Kidney glomerular epithelial cell (primary cell): Measurements from ENCODE around the gene HSD17B7.

Source experiments
- DNase-seq: peaks from one replicate; lab custom pipeline; 2025; lab: John Stamatoyannopoulos, UW

Gene HSD17B7

GRCh38 chr1:162857850-162858249, 67.3 kb downstream of the HSD17B7 start:
- peak; percentile 59 for DNase-seq

GRCh38 chr1:162859191-162859590, 68.7 kb downstream of the HSD17B7 start:
- DNase-seq: no peak

DNA sequence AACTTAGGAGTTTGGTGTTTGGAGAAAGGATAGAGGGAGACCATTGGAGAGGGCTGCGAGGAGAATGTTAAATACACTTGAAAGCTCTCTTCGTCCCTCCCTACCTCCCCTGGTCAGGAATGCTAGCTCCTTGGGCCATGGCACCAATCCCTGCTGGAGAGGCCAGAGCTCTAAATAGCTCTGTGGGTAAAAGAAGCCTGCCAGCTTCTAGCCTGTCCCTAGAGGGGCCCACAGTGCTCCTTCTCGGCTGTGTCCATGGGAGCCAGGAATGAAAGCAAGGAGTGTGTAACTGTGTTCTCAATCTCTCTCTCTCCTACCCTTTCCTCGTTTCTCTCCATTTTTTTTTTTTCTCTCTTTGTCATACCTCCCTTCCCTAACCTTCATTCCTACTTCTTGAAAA, 70.6 kb downstream of the HSD17B7 start, which contains the start of gene CCDC190:
Gene CCDC190, minus strand, starts transcription at position 75 of the 400 bp plus-strand sequence. CDS start 1,529 bp downstream, outside the sequence.
- DNase-seq: no peak

DNA sequence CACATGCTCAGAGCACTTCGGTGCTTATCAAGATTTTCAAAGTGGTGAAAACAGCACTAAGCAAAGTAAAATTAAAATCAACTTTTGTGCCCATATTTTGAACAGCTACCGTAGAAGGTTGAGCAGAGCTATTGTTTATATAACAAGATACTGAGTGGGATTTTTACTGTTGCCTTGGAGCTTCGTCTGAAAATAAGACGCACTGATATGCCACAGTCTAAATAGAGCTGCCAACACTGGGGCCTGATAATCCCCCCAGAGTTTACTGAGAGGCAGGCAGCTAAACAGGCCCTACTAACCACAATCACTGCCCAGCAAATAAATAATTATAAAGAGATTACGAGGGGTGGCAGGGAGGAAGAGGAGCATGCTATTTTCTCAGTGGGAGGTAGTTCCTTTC, 71.1 kb downstream of the HSD17B7 start:
- DNase-seq: no peak
